Measurements from ENCODE around the gene TMEM203.
A peak's percentile ranks its signal among the peaks of the same experiment; 100 is the strongest.
"Not testable (repeated sequence)": the region's sequence is repeated elsewhere in the genome, so short reads cannot be mapped to it uniquely, and the experiment has no call there.

The TMEM203 gene

DNA sequence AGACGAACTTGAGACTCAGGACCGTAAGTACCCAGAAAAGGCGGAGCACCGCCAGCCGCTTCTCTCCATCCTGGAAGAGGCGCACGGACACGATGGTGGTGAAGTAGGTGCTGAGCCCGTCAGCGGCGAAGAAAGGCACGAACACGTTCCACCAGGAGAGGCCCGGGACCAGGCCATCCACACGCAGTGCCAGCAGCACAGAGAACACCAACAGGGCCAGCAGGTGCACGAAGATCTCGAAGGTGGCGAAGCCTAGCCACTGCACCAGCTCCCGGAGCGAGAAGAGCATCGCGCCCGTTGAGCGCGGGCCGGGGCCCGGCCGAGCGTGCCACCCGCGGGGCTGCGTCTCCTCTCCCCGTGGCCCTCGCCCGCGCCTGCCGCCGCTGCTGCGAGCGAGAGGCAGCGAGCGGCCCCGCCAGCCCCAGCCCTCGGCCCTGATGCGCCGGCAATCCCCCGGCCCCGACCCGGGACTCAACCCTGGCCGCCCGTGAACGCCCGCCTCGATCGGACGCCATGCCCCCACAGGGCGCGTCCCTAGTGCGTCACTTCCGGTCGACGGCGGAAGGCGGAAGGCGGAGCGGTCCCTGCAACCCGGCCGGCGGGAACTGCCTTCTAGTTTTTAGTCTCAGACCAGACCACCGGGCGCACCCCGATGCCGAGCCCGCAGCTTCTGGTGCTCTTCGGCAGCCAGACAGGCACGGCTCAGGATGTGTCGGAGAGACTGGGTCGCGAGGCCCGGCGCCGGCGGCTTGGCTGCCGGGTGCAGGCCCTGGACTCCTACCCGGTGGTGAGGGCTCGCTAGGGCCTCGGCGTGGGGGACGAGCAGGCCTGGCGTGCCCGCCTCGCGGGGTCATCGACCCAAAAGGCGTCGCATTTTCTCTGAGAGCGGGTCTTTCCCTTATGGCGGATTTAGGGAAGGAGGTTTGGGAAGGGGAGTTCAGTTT lies at the start of gene TMEM203, which contains the start of gene NDOR1:
Gene TMEM203, minus strand, starts transcription at position 523 of the 944 bp plus-strand sequence. Its CDS starts 234 bp downstream, at position 289.
Gene NDOR1, plus strand, starts transcription at position 575 of the 944 bp plus-strand sequence. Its CDS starts 78 bp downstream, at position 653.
- Histone ChIP-seq H3K4me3 (peak within 1 kb of the TSS; percentile 68 to 99 (median 94)), H3K27ac (peak within 1 kb of the TSS; percentile 31 to 93 (median 86))

GRCh38 chr9:137254624-137255447 lies 49.4 kb upstream of the TMEM203 start, which contains the start of gene NELFB:
Gene NELFB (plus strand): TSS chr9:137255327.
- H3K27ac ChIP-seq = peak within 1 kb of the TSS; percentile 27 to 95 (median 87)

DNA sequence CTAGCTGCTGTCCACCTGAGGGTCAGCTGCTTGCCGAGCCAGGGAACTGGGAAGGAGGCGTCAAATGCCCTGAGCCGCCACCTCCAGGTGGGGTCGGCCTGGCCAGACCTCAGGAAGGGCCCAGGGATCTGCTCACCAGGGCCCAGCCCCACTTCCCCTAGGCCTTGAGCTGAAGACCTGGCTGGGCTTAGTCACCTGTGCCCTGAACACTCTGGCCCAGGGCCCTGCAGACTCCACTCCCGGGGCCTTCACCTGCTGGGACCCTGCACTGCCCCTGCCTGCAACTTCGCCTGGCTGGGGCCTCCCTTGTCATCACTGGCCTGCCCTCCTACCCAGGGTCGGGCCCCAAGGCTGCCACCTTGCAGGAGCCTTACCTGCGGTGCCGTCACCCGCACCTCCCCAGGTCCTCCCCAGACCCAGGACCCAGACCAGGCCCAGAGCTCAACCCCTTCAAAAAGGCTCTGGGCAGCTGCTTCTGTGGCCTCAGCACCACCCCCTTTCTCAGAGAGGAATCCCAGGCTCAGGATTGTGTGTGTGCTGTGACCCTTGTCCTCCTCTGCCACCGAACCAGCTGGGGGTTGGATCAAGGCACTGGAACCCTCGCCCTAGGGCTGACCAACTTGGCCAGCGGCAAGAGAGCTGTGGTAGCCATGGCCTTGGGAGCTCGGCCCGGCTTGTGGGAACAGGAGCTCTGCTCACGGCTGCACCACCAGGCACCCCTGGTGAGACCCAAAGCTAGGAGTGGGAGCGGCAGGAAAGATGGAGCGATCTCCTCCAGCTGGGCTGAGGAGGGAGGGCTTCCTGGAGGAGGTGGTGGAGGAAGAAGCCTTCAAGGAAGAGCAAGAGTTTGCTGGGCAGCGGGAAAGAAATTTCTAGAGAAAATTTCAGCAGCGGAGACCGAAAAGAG lies 48.5 kb upstream of the TMEM203 start:
- Histone ChIP-seq H3K27ac (peak overlapping the region in 16 of 21 experiments; percentile 75 to 95 (median 84)), H3K4me3 (peak overlapping the region; percentile 73 to 100 (median 99))

More at GRCh38 chr9:137254624-137255447, 49.4 kb upstream of the TMEM203 start, which contains the start of gene NELFB:
- peak within 1 kb of the TSS; percentile 73 to 100 (median 99) for H3K4me3 ChIP-seq

DNA sequence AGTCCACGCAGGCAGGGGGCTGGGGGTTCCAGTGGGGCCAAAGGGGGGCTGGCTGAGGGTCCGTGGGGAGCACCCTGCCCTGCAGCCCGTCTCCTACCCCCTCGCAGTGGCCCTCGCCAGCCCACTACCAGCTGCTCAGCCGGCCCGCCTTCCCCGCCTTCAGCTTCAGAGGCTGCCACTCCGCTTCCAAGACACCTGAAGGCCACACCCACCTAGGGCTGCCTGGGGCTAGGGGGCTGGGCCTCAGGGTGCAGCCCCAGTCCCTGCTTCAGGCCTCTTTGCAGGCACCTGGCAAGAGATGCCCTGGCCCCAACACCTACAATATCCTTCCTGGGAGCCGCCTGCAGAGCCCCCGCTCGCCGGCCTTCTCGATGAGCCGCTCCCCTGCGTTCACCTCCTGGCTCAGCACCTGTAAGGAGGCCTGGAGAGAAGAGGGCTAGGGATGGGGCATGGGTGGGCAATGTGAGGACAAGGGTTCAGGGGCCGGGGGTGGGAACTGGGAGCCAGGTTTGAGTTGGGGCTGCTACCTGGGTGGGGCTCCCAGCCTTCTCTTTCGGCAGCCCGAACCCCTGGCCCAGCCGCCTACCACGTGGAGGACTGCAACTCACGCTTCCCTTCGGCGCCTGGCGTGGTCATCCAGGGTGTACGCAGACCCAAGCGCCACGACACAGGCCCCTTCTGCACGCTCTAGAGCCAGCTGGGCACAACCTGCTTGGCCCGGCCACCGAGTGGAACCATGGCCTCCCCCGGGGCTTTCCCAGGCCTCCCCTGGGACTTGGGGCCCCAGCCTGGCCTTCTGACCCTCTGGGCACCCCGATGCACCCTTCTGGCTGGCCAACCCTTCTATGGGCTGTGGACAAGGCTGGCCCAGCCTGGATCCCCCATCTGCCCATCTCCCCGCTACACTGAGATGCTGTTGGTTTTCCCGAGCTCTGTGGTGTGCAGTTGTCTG lies 47.4 kb upstream of the TMEM203 start:
- no peak overlapping the region for H3K27ac ChIP-seq
- no peak overlapping the region for H3K4me3 ChIP-seq

DNA sequence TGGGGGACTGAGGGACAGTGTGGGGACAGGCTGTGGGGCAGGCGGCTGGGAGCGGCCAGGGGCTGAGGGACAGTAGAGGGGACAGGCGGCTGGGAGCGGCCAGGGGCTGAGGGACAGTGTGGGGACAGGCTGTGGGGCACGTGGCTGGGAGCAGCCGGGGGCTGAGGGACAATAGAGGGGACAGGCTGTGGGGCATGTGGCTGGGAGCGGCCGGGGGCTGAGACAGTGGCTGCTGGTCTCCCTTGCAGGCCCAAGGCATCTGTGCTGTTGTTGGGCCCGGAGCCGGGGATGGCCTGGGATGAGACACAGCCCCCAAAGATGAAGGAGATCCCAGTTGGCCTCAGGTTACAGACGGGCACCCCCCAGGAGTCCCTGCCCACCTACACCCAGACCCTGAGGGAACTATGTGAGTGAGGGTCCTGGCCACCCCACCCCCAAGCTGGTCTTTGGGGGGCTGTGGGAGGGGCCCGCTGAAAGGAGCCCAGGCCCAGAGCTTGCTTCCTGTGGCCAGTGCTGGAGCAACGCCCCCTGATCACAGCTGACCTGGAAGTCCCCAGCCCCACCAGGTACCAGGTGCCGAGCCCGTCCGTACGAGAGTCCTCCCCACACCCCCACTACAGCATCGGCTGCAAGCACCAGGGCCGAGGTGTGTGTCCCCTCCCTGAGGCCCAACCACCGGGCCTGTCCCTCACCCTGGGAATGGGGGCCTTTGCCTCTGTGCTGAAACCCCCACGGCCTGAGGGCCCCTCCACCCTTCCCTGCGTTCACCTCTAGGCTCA lies 46.2 kb upstream of the TMEM203 start:
- Histone ChIP-seq H3K4me3 (no peak overlapping the region), H3K27ac (no peak overlapping the region)

GRCh38 chr9:137251194-137251461 lies 45.7 kb upstream of the TMEM203 start, which contains the start of gene STPG3:
Gene STPG3 (plus strand): TSS chr9:137251286. CDS start chr9:137251287, 1 bp downstream.
- H3K4me3 ChIP-seq = no peak within 1 kb of the TSS
- no peak within 1 kb of the TSS for H3K27ac ChIP-seq

DNA sequence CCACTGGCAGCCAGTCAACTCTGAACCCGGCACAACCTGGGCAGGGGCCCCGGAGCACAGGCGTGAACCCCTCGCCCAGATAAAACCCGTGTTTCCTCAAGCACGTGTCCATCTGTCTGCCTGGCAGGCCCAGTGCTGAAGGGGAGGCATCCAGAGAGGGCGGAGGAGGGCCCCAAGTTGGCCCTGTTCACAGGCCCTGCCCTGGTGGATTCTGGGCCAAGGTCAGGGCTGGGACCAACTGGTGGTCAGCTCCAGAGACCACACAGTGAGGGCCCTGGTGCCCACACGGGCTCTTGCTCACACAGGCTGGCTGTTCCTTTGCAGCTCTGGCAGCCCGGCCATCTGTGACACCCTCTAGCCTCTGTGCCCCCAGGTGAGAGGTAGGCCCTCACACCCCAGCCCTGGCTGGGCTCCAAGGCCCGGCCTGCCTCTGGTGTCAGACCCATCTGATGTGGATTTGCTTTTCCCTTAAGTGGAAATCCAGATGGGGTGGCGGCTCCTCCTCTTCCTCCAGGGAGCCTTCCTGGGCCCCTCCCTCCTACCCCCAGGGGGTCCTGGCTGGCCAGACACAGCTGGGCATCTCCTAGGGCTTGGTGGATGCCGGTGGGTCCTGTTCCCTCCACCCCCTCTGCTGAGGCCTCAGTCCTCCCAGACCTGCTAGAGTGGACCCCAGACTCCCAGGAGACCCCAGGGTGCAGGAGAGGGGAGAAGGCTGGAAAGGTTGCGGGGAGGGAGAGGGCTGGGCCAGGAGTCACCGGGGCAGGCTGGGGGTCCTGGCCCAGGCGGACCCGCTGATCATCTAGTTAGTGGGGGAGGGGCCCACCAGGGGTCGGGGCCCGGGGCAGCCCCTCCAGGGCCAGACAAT lies 45.1 kb upstream of the TMEM203 start:
- no peak overlapping the region for H3K27ac ChIP-seq
- H3K4me3 ChIP-seq = no peak overlapping the region

DNA sequence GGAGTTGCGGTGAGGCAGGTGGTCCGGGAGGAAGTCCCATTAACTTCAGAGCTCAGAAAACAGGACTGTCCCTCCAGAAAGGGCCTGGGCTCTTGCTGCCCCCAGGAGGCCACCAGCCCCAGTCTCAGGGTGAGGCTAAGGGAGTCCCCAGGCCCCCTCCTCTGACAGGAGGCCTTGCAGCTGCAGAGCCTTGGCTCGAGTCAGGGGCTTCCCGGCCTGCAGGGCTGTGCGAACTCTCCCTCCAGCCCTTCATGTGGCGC lies 42.4 kb upstream of the TMEM203 start:
- Histone ChIP-seq H3K4me3 (no peak overlapping the region), H3K27ac (no peak overlapping the region)

- Histone ChIP-seq H3K27ac (no peak overlapping the region), H3K4me3 (no peak overlapping the region)
Observed at GRCh38 chr9:137247135-137247915, 41.9 kb upstream of the TMEM203 start.

DNA sequence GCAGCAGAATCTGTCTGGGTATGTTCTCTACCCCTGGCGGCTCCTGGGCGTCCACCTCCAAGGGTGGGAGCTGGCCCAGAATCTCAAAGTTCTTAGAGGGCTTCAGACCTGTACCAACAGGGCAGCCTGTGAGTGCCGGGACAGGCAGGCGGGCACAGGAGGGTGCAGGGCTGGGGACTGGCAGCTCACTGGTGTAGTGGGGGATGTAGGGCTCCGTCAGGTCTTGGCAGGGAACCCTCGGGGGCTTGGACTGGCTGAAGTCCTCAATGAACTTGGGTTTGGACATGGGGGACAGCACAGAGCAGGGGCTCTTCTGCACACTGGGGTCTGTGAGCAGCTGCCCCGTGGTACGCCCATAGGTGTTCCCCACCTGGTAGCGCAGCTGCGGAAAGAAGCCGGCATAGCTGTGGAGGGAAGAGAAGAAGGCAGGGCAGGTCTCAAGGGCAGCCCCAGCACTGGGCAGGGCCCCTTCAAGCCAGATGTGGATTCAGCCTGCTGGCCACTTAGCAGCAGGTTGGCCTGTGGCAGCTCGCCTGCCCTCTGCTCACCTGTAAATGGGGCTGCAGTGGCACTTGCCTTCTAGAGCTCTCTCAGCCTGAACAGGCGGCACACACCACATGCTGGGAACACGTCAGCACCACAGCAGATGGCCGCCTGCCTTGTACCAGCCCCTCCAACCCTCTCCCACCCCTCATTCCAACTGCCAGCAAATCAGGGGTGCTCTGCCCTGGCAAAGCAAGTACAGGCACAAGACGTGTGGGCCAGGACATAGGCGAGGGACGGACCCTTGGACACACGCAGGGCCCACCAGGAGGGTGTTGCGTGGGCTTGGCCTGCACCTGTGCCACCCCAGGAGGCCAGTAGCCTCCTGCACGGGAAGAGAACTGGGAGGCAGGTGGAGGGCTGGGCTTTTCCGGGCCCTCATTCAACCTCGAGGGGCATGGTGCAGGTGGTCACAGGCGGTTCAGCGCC lies 40.3 kb upstream of the TMEM203 start:
- Histone ChIP-seq H3K27ac (no peak overlapping the region), H3K4me3 (no peak overlapping the region)

DNA sequence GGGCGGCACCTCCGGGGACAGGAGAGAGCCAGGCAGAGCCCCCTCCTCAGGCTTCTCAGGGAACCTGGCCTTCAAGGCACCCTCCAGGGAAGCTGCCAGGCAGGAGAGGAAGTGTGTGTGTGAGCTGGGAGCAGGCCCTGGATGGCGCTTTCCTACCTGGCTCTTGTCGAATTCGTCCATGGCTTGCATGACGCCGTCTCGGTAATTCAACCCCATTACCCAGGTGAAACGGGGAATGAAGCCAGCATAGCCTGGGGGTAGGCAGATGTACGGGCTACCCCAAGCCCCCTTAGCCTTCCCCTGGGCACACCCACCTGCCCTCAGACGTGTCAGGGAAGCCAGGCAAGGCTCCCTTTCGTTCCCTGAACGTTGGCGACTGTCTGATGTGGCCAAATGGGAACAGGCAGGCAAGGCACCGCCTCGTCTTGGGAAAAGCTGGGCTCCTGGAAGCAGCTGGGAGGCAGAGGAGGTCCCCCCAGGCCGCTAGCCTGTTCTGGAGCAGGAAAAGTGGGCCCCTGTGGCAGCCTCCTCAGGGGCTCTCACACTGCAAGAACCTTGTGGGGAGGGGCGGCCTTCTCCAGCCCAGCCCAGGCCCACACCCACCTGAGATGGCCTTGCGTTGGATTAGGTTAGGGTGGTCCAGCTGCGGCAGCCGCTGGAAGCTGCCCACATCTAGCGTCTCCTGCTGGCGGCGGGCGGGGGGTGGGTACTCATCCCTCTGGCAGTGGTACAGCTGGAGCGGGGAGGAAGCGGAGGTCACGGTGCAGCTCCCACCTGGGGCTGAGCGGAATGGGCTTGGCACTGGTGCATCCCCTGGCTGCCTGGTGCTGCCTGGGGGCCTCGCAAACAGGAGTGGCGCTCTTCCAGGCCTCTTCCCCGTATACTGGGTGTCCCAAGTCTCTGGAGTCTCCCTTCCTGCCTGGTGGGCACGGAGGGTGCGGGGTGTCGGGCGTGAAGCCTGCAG lies 39.3 kb upstream of the TMEM203 start:
- H3K4me3 ChIP-seq = no peak overlapping the region
- peak overlapping the region in 1 of 21 experiments; percentile 2 for H3K27ac ChIP-seq

DNA sequence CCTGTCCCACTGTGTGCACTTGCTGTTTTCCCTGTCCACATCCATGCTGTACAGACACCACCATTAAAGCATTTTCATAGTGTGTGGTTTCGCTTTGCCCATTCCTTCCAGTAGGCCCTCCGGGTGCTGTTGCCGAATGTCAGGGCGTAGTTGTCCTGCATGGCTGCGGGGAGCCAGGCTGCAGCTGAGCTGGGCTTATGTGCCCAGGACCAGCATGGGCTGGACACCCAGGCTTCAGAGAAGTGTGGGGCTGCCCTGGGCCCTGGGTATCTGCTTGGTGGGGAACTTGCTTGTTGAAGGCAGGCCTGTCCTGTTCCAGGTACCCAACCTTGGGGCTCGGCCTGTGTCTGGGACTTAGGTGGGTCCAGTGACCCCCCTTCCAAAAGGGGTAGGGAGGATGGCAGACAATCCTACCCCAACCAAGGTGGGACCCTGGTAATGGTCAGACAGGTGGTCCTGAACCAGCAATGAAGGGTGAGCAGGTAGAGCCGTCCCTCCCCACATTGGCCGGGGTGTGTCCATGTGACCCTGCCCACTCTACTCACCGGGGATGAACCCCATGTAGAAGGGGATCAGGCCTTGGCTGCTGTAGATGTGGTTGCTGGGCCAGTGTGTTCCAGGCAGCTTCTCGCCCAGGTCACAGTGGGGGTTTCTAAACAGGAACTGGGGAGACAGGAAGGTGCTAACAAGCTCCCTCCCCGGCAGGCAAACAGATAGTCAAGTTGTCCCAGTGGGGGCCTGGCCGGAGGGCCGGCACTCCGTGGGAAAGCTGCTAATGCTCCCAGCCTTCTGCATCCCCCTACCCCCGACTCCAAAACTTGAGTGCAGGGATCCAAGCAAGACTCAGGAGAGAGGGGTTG lies 38.4 kb upstream of the TMEM203 start:
- no peak overlapping the region for H3K4me3 ChIP-seq
- H3K27ac ChIP-seq = peak overlapping the region in 1 of 21 experiments; percentile 2

- not testable (repeated sequence) for H3K27ac ChIP-seq, H3K4me3 ChIP-seq
Observed at GRCh38 chr9:137243266-137243625, 37.8 kb upstream of the TMEM203 start.

Data from skin epidermis (tissue), 12 donors.